Heart left ventricle (tissue), 16 donors: ENCODE measurements around the gene KL. TPM values are rescaled to one million over a fixed set of nuclear protein-coding genes. Genes with fewer than 3 reads are reported as not detected.

Experiments
- ATAC-seq, 4 donors: fragments of 200-7000 bp; cut with Tn5 transposase; one replicate each; pipeline ENCODE4 v1.9.1; 2020 to 2022; ENCODE audit warnings: moderate library complexity in 4 of 4, mild to moderate bottlenecking in 3 of 4, moderate number of reproducible peaks in 1 of 4
- DNase-seq, 5 donors: peaks; one replicate each; pipeline ENCODE4 v3.0.0-alpha.2; 2020
- H3K27ac ChIP-seq, 12 donors: fragments of 200-600 bp; sonication (generic) in 4 of 12; one replicate each; pipeline versions ENCODE4 v1.5.0 to v1.8.0; 2016 to 2022; ENCODE audit warnings: mild to moderate bottlenecking in 2 of 12
- H3K27me3 ChIP-seq, 9 donors: fragments of 200-600 bp; sonication (generic) in 2 of 9; one replicate each; pipeline versions ENCODE4 v1.5.1 to v1.8.0; 2016 to 2022; ENCODE audit warnings: mild to moderate bottlenecking in 3 of 9
- H3K36me3 ChIP-seq, 9 donors: fragments of 200-600 bp; sonication (generic) in 2 of 9; one replicate each; pipeline versions ENCODE4 v1.5.0 to v1.8.0; 2018 to 2022; ENCODE audit warnings: mild to moderate bottlenecking in 2 of 9
- H3K4me1 ChIP-seq, 12 donors: fragments of 200-600 bp; sonication (generic) in 4 of 12; one replicate each; pipeline versions ENCODE4 v1.5.0 to v1.8.0; 2016 to 2022; ENCODE audit warnings: mild to moderate bottlenecking in 3 of 12
- H3K4me3 ChIP-seq, 12 donors: fragments of 200-600 bp; sonication (generic) in 4 of 12; one replicate each; pipeline versions ENCODE4 v1.5.0 to v1.8.0; 2017 to 2022; ENCODE audit warnings: mild to moderate bottlenecking in 9 of 12, moderate library complexity in 4 of 12
- H3K9me3 ChIP-seq, 12 donors: fragments of 200-600 bp; sonication (generic) in 4 of 12; one replicate each; pipeline versions ENCODE4 v1.5.0 to v1.8.0; 2016 to 2022; ENCODE audit warnings: mild to moderate bottlenecking in 1 of 12
- POLR2A ChIP-seq, 2 donors: fragments of 450-650 bp; IDR thresholded peaks; one replicate each; pipeline ENCODE4 v1.6.1; 2017; ENCODE audit warnings: antibody characterized with exemption in 2 of 2, mild to moderate bottlenecking in 2 of 2, moderate library complexity in 2 of 2
- WGBS, 4 donors: extraction: QIAGEN DNeasy Blood & Tissue Kit in 2 of 4; methylation state at CpG; one replicate each; pipeline versions ENCODE4 v1.1.5 to v1.1.7; 2013 to 2018; 5-methylcytosine and 5-hydroxymethylcytosine counted together
- intact Hi-C, 10 donors: fragments of 100-400 bp; cut with DNase I; formaldehyde crosslinking; loops; one replicate each; pipeline versions ENCODE4 v1.11.1 to v1.14.2; 2022
- polyA plus RNA-seq, 2 donors: library from polyadenylated mRNA; stranded (reverse); fragments of 200-250 nt; gene quantifications; one replicate each; pipeline ENCODE4 v1.2.3, GENCODE V29; 2013
- total RNA-seq, 9 donors: library from RNA; depleted of rRNA in 2 of 9; stranded (reverse); fragments of >200 nt in 2 of 9; fragmentation: NEBNext Ultra II Directional in 3 of 9; extraction: Animal tissue kit (Norgen Biotek cat#: 25700) in 3 of 9; gene quantifications; one replicate each; pipeline versions ENCODE4 v1.1.0 to v1.2.4, GENCODE V29; 2016 to 2023
- TF ChIP-seq, protein P1 (sequence below), 12 donors: fragments of 200-600 bp; sonication (generic) in 4 of 12; IDR thresholded peaks; one replicate each; pipeline versions ENCODE4 v1.5.0 to v1.8.0; 2018 to 2022; ENCODE audit warnings: antibody characterized with exemption in 12 of 12, mild to moderate bottlenecking in 5 of 12
- donor health status: ischemic (EF 13 %, LVEDD 7.1; RV severe dilation, severe dysfunction).
- donor health status: healthy with polysubstance abuse.
- donor health status: DM: no; HTN: yes; CAD: no.
- donor health status: DM: no; HTN: no; CAD: no.
- donor health status: ischemic (EF 25% LVEDD 6.9; RV normal size, moderate dysfunction).
- donor health status: ischemic (EF 25% LVEDD 5.7; RV mildly dilated, moderate dysfunction).
- donor health status: healthy.
- donor health status: DM: yes; HTN: yes; CAD: no.
- donor health status: ischemic (EF 35%, LVEDD 5.7; RV mildly dilated, moderate dysfunction).
- donor health status: nonischemic (EF 11% LVEDD 7.7; RV severe dilation, severe dysfunction).
- donor health status: DM: yes; HTN: yes; CAD: no.
- donor health status: PGD.
- donor health status: ischemic (EF 29% LVEDD 5.4; RV normal size, mild dysfunction).
- donor health status: nonischemic (EF 23%, LVEDD 6.1; RV moderate dilation, normal function).

The KL gene
- total and polyA plus RNA-seq, 11 donors, result 0.34 to 3.1 (median 1.7) TPM

DNA sequence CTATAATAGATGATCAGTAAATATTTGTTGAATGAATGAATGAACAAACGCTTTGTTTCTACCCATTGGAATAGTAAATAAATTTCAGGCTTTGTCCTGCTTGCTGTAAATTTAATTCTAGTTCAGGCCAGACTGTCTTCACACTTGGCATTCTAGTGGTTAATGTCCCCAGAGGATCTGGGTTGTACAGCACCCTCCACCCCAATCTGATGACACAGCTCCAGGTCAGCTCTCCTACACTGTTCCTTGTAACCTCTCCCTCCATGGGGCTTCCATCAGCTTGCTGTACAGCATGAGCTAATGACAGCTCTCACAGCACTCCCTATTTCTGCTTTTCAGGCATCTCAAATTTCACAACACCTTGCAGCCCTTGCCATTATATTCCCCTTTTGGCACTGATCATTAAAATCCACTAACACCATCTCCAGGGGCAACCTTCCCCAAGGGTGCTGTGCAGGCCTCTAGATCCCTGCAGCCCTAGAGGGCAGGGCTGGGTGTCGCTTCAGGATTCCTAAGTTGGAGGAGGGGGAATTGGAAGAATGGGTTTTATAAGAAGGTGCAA is 12.7 kb upstream of the KL start:
- H3K4me3 ChIP-seq, result no peak overlapping the region
- no peaks in the 10 kb centered on the region for H3K27me3 ChIP-seq
- peaks cover 0 to 15% (median 8%) of the 10 kb centered on the region in 12 donors for H3K9me3 ChIP-seq
- peaks cover 0 to 28% (median 19%) of the 10 kb centered on the region in 12 donors for H3K4me1 ChIP-seq
- DNase-seq, result no peak
- no peak for TF ChIP-seq POLR2A (IDR thresholded peaks at IDR 0.05)
- TF ChIP-seq, protein P1, sequence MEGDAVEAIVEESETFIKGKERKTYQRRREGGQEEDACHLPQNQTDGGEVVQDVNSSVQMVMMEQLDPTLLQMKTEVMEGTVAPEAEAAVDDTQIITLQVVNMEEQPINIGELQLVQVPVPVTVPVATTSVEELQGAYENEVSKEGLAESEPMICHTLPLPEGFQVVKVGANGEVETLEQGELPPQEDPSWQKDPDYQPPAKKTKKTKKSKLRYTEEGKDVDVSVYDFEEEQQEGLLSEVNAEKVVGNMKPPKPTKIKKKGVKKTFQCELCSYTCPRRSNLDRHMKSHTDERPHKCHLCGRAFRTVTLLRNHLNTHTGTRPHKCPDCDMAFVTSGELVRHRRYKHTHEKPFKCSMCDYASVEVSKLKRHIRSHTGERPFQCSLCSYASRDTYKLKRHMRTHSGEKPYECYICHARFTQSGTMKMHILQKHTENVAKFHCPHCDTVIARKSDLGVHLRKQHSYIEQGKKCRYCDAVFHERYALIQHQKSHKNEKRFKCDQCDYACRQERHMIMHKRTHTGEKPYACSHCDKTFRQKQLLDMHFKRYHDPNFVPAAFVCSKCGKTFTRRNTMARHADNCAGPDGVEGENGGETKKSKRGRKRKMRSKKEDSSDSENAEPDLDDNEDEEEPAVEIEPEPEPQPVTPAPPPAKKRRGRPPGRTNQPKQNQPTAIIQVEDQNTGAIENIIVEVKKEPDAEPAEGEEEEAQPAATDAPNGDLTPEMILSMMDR (IDR thresholded peaks at IDR 0.05), result no peak
- intact Hi-C loops, result no loop called here
- peak overlapping the region in 11 of 12 donors; percentile 39 to 84 (median 72) for H3K27ac ChIP-seq
- no peak for ATAC-seq
- H3K36me3 ChIP-seq, result no peaks in the 10 kb centered on the region
- WGBS, 4 donors, result 95 to 98% (median 96%) methylated on average over 2 of the region's 2 CpGs

DNA sequence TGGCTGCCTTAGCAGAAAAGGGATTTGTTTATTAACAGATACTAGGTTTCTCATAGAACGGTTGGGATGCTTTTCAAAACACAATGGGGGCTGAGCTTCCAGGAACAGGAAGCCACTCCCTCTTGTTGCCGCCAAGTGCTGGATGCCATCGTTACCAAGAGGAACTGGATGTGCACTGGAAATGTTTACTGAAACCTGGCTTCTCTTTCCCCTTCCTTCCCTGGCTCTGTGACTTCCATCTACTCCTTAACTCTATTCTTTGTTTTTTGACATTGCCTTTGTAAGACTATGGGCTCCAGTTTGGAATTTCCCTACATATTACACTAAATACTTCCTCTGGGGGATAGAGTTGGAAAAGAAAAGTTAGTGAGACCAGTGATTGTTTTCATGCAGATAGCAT is 11.7 kb upstream of the KL start:
- Histone ChIP-seq H3K9me3 (peaks cover 0 to 19% (median 9%) of the 10 kb centered on the region in 12 donors), H3K4me3 (no peak overlapping the region), H3K27me3 (no peaks in the 10 kb centered on the region), H3K27ac (peak overlapping the region in 11 of 12 donors; percentile 12 to 84 (median 72)), H3K36me3 (no peaks in the 10 kb centered on the region), H3K4me1 (peaks cover 0 to 28% (median 19%) of the 10 kb centered on the region in 12 donors)
- TF ChIP-seq, protein P1 (IDR thresholded peaks at IDR 0.05), result no peak
- TF ChIP-seq POLR2A (IDR thresholded peaks at IDR 0.05), result no peak
- intact Hi-C loops, result no loop called here
- WGBS, 4 donors, result 14 to 52% (median 31%) methylated on average over 3 of the region's 3 CpGs
- ATAC-seq (peak; percentile 61 to 90 (median 76)), DNase-seq (peak; percentile 48 to 64 (median 55))

DNA sequence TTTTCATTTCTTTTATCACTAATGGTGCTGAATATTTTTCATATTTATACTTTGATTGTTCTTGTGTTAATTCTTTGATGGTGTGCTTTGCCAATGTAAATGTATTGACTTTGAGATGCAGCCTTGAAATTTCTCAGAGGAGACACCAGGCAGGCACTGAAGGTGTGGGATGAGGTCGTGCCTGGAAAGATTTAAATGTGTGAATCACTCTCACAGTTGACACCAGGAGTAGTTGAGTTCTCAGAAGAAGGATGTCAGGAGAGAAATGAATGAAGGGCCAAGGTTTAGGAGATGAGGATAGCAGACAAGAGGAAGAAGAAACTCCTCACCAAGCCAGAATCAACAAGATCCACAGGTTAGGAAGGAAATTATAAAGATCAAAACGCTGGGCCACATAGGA is 10.1 kb upstream of the KL start:
- H3K4me1 ChIP-seq, result peaks cover 0 to 28% (median 19%) of the 10 kb centered on the region in 12 donors
- ATAC-seq, result no peak
- TF ChIP-seq, protein P1 (IDR thresholded peaks at IDR 0.05), result no peak
- no peak for TF ChIP-seq POLR2A (IDR thresholded peaks at IDR 0.05)
- peak overlapping the region in 1 of 12 donors; percentile 12 for H3K27ac ChIP-seq
- 59 to 67% (median 65%) methylated on average over 2 of the region's 2 CpGs for WGBS, 4 donors
- DNase-seq, result no peak
- no peaks in the 10 kb centered on the region for H3K36me3 ChIP-seq
- peaks cover 0 to 19% (median 9%) of the 10 kb centered on the region in 12 donors for H3K9me3 ChIP-seq
- intact Hi-C loops, result no loop called here
- no peak overlapping the region for H3K4me3 ChIP-seq
- H3K27me3 ChIP-seq, result no peaks in the 10 kb centered on the region

DNA sequence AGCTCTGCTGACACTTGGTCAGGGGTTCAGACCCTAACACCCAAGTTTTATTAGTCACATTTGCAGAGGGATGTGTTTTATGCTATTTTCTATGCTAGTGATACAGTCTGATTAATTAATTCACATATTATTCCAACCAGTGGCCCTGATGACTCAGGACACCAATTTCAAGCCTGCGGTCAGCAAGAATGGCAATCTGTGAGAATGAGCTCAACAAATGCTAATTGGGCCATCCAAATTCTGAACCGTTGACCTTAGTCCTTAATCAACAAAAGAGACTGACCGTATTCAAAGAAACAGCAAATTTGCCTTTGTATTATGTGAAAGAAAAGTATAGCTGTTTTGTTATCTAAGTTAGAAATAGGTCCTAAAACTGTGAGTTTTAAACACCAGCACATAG is 9.6 kb upstream of the KL start:
- DNase-seq (no peak), ATAC-seq (no peak)
- Histone ChIP-seq H3K4me1 (peaks cover 0 to 28% (median 19%) of the 10 kb centered on the region in 12 donors), H3K36me3 (no peaks in the 10 kb centered on the region), H3K9me3 (peaks cover 0 to 19% (median 9%) of the 10 kb centered on the region in 12 donors), H3K27ac (no peak overlapping the region), H3K27me3 (no peaks in the 10 kb centered on the region), H3K4me3 (no peak overlapping the region)
- intact Hi-C loops, result no loop called here
- TF ChIP-seq, protein P1 (IDR thresholded peaks at IDR 0.05), result no peak
- no peak for TF ChIP-seq POLR2A (IDR thresholded peaks at IDR 0.05)
- WGBS, 4 donors, result 89 to 96% (median 94%) methylated on average over 3 of the region's 3 CpGs
